NCI-H2029 treated with DMSO at 0.1 percent for 48 hours (cell line): ENCODE measurements around the gene DPY19L2.
"Not testable (repeated sequence)": the region's sequence is repeated elsewhere in the genome, so short reads cannot be mapped to it uniquely, and the experiment has no call there.

Source experiments
- DNase-seq: peaks from one replicate; lab custom pipeline; 2025; lab: John Stamatoyannopoulos, UW

Gene DPY19L2

GRCh38 chr12:63537838-63538237 lies 130.5 kb downstream of the DPY19L2 start:
- DNase-seq = not testable (repeated sequence)

- not testable (repeated sequence) for DNase-seq
Observed at GRCh38 chr12:63529641-63530040, 138.7 kb downstream of the DPY19L2 start.

- no peak for DNase-seq
Observed at GRCh38 chr12:63525831-63526230, 142.5 kb downstream of the DPY19L2 start.

GRCh38 chr12:63521706-63522105 lies 146.6 kb downstream of the DPY19L2 start:
- no peak for DNase-seq
